ENCODE measurements around the gene TMEM95. TPM values are rescaled to one million over a fixed set of nuclear protein-coding genes. Genes with fewer than 3 reads are reported as not detected.

The TMEM95 gene
- total and polyA plus RNA-seq, 4 donors: not detected

- 87% methylated on average over 6 of the region's 7 CpGs for WGBS (ENCODE audit: insufficient coverage)
- Histone ChIP-seq H3K36me3 (ENCODE audit: control insufficient read depth, insufficient read depth, low read length) (peaks cover 80% of the 10 kb centered on the region), H3K9me3 (ENCODE audit: control insufficient read depth, insufficient read depth, low read length) (no peaks in the 10 kb centered on the region), H3K4me1 (ENCODE audit: control insufficient read depth, insufficient read depth, low read length) (peaks cover 49% of the 10 kb centered on the region), H3K4me3 (ENCODE audit: low read depth, low read length) (no peak overlapping the region), H3K27ac (ENCODE audit: low read depth, low read length) (no peak overlapping the region), H3K27me3 (ENCODE audit: control insufficient read depth, insufficient read depth, low read length) (no peaks in the 10 kb centered on the region)
- no peak for DNase-seq (ENCODE audit: low read depth in 4 of 6, low spot score in 6 of 6)
Observed at GRCh38 chr17:7313088-7313889, 41.7 kb upstream of the TMEM95 start.

- H3K4me1 ChIP-seq (ENCODE audit: control insufficient read depth, insufficient read depth, low read length): peaks cover 41% of the 10 kb centered on the region
- 57% methylated on average over 8 of the region's 9 CpGs for WGBS (ENCODE audit: insufficient coverage)
- H3K27ac ChIP-seq (ENCODE audit: low read depth, low read length): peak overlapping the region; percentile 92
- H3K9me3 ChIP-seq (ENCODE audit: control insufficient read depth, insufficient read depth, low read length): no peaks in the 10 kb centered on the region
- peaks cover 86% of the 10 kb centered on the region for H3K36me3 ChIP-seq (ENCODE audit: control insufficient read depth, insufficient read depth, low read length)
- no peak for DNase-seq (ENCODE audit: low read depth in 4 of 6, low spot score in 6 of 6)
- H3K27me3 ChIP-seq (ENCODE audit: control insufficient read depth, insufficient read depth, low read length): no peaks in the 10 kb centered on the region
- peak overlapping the region; percentile 88 for H3K4me3 ChIP-seq (ENCODE audit: low read depth, low read length)
Observed at GRCh38 chr17:7313890-7314718, 40.9 kb upstream of the TMEM95 start.

GRCh38 chr17:7314719-7315569 lies 40.0 kb upstream of the TMEM95 start, which contains the start of gene GPS2:
Gene GPS2, minus strand, starts transcription at chr17:7315360. Its CDS starts 308 bp downstream, at chr17:7315052.
- WGBS (ENCODE audit: insufficient coverage): under 1% methylated on average over 93 of the region's 95 CpGs
- peak within 1 kb of the TSS; percentile 92 for H3K27ac ChIP-seq (ENCODE audit: low read depth, low read length)
- H3K27me3 ChIP-seq (ENCODE audit: control insufficient read depth, insufficient read depth, low read length): no peaks in the 10 kb centered on the region
- DNase-seq (ENCODE audit: low read depth in 4 of 6, low spot score in 6 of 6): peak; percentile 68 to 96 (median 82)
- no peaks in the 10 kb centered on the region for H3K9me3 ChIP-seq (ENCODE audit: control insufficient read depth, insufficient read depth, low read length)
- peaks cover 34% of the 10 kb centered on the region for H3K4me1 ChIP-seq (ENCODE audit: control insufficient read depth, insufficient read depth, low read length)
- H3K4me3 ChIP-seq (ENCODE audit: low read depth, low read length): peak within 1 kb of the TSS; percentile 88
- H3K36me3 ChIP-seq (ENCODE audit: control insufficient read depth, insufficient read depth, low read length): peaks cover 85% of the 10 kb centered on the region

- Histone ChIP-seq H3K9me3 (ENCODE audit: control insufficient read depth, insufficient read depth, low read length) (no peaks in the 10 kb centered on the region), H3K4me3 (ENCODE audit: low read depth, low read length) (peak overlapping the region; percentile 88)
- 45% methylated on average over 27 of the region's 30 CpGs for WGBS (ENCODE audit: insufficient coverage)
Observed at GRCh38 chr17:7315570-7316235, 39.3 kb upstream of the TMEM95 start.

GRCh38 chr17:7317161-7317803 lies 37.7 kb upstream of the TMEM95 start:
- Histone ChIP-seq H3K27ac (ENCODE audit: low read depth, low read length) (no peak overlapping the region), H3K27me3 (ENCODE audit: control insufficient read depth, insufficient read depth, low read length) (no peaks in the 10 kb centered on the region), H3K4me1 (ENCODE audit: control insufficient read depth, insufficient read depth, low read length) (peaks cover 33% of the 10 kb centered on the region), H3K36me3 (ENCODE audit: control insufficient read depth, insufficient read depth, low read length) (peaks cover 86% of the 10 kb centered on the region), H3K9me3 (ENCODE audit: control insufficient read depth, insufficient read depth, low read length) (no peaks in the 10 kb centered on the region), H3K4me3 (ENCODE audit: low read depth, low read length) (no peak overlapping the region)
- DNase-seq (ENCODE audit: low read depth in 4 of 6, low spot score in 6 of 6): no peak
- WGBS (ENCODE audit: insufficient coverage): 90% methylated on average over 10 of the region's 16 CpGs

More at GRCh38 chr17:7315570-7316235, 39.3 kb upstream of the TMEM95 start:
- H3K27ac ChIP-seq (ENCODE audit: low read depth, low read length): peak overlapping the region; percentile 92
- no peak for DNase-seq (ENCODE audit: low read depth in 4 of 6, low spot score in 6 of 6)
- H3K27me3 ChIP-seq (ENCODE audit: control insufficient read depth, insufficient read depth, low read length): no peaks in the 10 kb centered on the region
- H3K4me1 ChIP-seq (ENCODE audit: control insufficient read depth, insufficient read depth, low read length): peaks cover 34% of the 10 kb centered on the region
- peaks cover 85% of the 10 kb centered on the region for H3K36me3 ChIP-seq (ENCODE audit: control insufficient read depth, insufficient read depth, low read length)

DNA sequence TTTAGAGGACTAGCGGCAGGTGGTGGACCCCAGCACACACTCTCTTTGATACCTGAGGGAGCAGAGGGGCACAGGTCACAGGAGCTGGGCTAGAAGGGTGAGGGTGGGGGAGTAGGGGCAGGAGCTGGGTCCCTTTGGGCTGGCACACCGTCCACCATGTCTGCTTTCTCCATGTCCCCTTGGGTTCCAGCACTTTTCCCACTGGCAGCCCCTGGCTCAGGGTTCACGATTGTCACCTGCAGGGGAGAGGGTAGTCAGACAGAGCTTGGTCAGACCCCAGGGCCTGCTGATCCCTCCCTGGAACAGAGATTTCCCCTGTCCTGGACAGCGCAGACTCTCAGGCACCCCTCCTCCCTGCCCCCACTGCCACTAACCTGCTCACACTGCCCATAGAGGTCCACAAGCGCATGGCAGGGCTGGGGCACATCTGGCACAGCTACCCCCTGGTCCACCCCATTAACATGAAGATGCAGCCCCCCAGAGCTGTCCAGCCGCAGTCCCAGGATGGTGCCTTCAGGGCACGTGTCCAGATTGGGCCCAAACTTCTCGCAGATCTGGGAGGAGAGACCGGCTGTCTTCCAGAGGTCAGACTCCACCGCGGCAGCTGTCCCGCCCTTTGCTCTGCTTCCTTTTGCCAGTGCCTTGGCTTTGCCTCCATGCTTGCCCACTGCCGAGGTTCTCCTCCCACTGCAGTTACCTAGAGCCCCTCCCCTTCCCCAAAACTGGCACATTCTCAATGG lies 36.7 kb upstream of the TMEM95 start:
- Histone ChIP-seq H3K9me3 (ENCODE audit: control insufficient read depth, insufficient read depth, low read length) (no peaks in the 10 kb centered on the region), H3K27ac (ENCODE audit: low read depth, low read length) (no peak overlapping the region), H3K4me1 (ENCODE audit: control insufficient read depth, insufficient read depth, low read length) (peaks cover 25% of the 10 kb centered on the region), H3K27me3 (ENCODE audit: control insufficient read depth, insufficient read depth, low read length) (no peaks in the 10 kb centered on the region), H3K36me3 (ENCODE audit: control insufficient read depth, insufficient read depth, low read length) (peaks cover 86% of the 10 kb centered on the region), H3K4me3 (ENCODE audit: low read depth, low read length) (no peak overlapping the region)
- 93% methylated on average over 13 of the region's 13 CpGs for WGBS (ENCODE audit: insufficient coverage)
- DNase-seq (ENCODE audit: low read depth in 4 of 6, low spot score in 6 of 6): no peak

- no peaks in the 10 kb centered on the region for H3K9me3 ChIP-seq (ENCODE audit: control insufficient read depth, insufficient read depth, low read length)
- WGBS (ENCODE audit: insufficient coverage): 93% methylated on average over 15 of the region's 15 CpGs
- H3K4me1 ChIP-seq (ENCODE audit: control insufficient read depth, insufficient read depth, low read length): no peaks in the 10 kb centered on the region
- H3K4me3 ChIP-seq (ENCODE audit: low read depth, low read length): no peak overlapping the region
- H3K27me3 ChIP-seq (ENCODE audit: control insufficient read depth, insufficient read depth, low read length): no peaks in the 10 kb centered on the region
- peaks cover 93% of the 10 kb centered on the region for H3K36me3 ChIP-seq (ENCODE audit: control insufficient read depth, insufficient read depth, low read length)
- H3K27ac ChIP-seq (ENCODE audit: low read depth, low read length): no peak overlapping the region
- no peak for DNase-seq (ENCODE audit: low read depth in 4 of 6, low spot score in 6 of 6)
Observed at GRCh38 chr17:7321466-7321865, 33.5 kb upstream of the TMEM95 start.

GRCh38 chr17:7322520-7323194 lies 32.3 kb upstream of the TMEM95 start:
- DNase-seq (ENCODE audit: low read depth in 4 of 6, low spot score in 6 of 6): no peak
- WGBS (ENCODE audit: insufficient coverage): 96% methylated on average over 22 of the region's 22 CpGs
- H3K9me3 ChIP-seq (ENCODE audit: control insufficient read depth, insufficient read depth, low read length): no peaks in the 10 kb centered on the region
- H3K36me3 ChIP-seq (ENCODE audit: control insufficient read depth, insufficient read depth, low read length): peaks cover 95% of the 10 kb centered on the region
- peaks cover 4% of the 10 kb centered on the region for H3K4me1 ChIP-seq (ENCODE audit: control insufficient read depth, insufficient read depth, low read length)
- no peak overlapping the region for H3K27ac ChIP-seq (ENCODE audit: low read depth, low read length)
- no peak overlapping the region for H3K4me3 ChIP-seq (ENCODE audit: low read depth, low read length)
- H3K27me3 ChIP-seq (ENCODE audit: control insufficient read depth, insufficient read depth, low read length): no peaks in the 10 kb centered on the region

All from spinal cord (tissue), 10 donors.